Esophagus squamous epithelium (tissue), 5 donors: ENCODE results near the gene CCDC146. TPM values are rescaled to one million over a fixed set of nuclear protein-coding genes. Genes with fewer than 3 reads are reported as not detected.
A peak's percentile ranks its signal among the peaks of the same experiment; 100 is the strongest.
"Not testable (repeated sequence)": the region's sequence is repeated elsewhere in the genome, so short reads cannot be mapped to it uniquely, and the experiment has no call there.

Experiments
- DNase-seq: peaks from one replicate; lab custom pipeline; 2025; lab: John Stamatoyannopoulos, UW
- H3K27ac ChIP-seq, 4 donors: fragments of 200-600 bp; sonication (generic); one replicate each; pipeline ENCODE4 v1.5.1; 2016 to 2019; ENCODE audit warnings: mild to moderate bottlenecking in 1 of 4
- H3K27me3 ChIP-seq, 4 donors: fragments of 200-600 bp; sonication (generic); 1 replicate in 3 of 4; 2 replicates in 1 of 4; pipeline versions ENCODE4 v1.5.1 to v1.6.0; 2017 to 2021; ENCODE audit warnings: antibody characterized with exemption in 1 of 4
- H3K36me3 ChIP-seq, 3 donors: fragments of 200-600 bp; sonication (generic); one replicate each; pipeline ENCODE4 v1.5.1; 2016 to 2019
- H3K4me1 ChIP-seq, 3 donors: fragments of 200-600 bp; sonication (generic); one replicate each; pipeline ENCODE4 v1.5.1; 2017 to 2019
- H3K4me3 ChIP-seq, 4 donors: fragments of 200-600 bp; sonication (generic); 1 replicate in 3 of 4; 2 replicates in 1 of 4; pipeline ENCODE4 v1.5.1; 2016 to 2019; ENCODE audit warnings: mild to moderate bottlenecking in 2 of 4, moderate library complexity in 1 of 4
- H3K9me3 ChIP-seq, 3 donors: fragments of 200-600 bp; sonication (generic); one replicate each; pipeline ENCODE4 v1.5.1; 2016 to 2019
- WGBS, 2 donors: methylation state at CpG; one replicate each; pipeline ENCODE4 v1.1.5; 2018; 5-methylcytosine and 5-hydroxymethylcytosine counted together
- intact Hi-C: fragments of 100-400 bp; cut with DNase I; formaldehyde crosslinking; loops from one replicate; pipeline ENCODE4 v1.15.0; 2022
- total RNA-seq, 4 donors: library from RNA; depleted of rRNA; stranded (reverse); fragments of >200 nt; gene quantifications; one replicate each; pipeline ENCODE4 v1.1.0, GENCODE V29; 2016
- TF ChIP-seq, protein P1 (sequence below), 6 experiments: fragments of 450-650 bp in 4 of 6; fragments of 200-600 bp in 2 of 6; sonication (generic) in 2 of 6; IDR thresholded peaks; one replicate each; pipeline ENCODE4 v1.5.1; 2016 to 2019; ENCODE audit warnings: antibody characterized with exemption in 6 of 6, mild to moderate bottlenecking in 4 of 6, moderate library complexity in 4 of 6
- donor health status: DM: yes; HTN: yes; CAD: no.

The CCDC146 gene, protein sequence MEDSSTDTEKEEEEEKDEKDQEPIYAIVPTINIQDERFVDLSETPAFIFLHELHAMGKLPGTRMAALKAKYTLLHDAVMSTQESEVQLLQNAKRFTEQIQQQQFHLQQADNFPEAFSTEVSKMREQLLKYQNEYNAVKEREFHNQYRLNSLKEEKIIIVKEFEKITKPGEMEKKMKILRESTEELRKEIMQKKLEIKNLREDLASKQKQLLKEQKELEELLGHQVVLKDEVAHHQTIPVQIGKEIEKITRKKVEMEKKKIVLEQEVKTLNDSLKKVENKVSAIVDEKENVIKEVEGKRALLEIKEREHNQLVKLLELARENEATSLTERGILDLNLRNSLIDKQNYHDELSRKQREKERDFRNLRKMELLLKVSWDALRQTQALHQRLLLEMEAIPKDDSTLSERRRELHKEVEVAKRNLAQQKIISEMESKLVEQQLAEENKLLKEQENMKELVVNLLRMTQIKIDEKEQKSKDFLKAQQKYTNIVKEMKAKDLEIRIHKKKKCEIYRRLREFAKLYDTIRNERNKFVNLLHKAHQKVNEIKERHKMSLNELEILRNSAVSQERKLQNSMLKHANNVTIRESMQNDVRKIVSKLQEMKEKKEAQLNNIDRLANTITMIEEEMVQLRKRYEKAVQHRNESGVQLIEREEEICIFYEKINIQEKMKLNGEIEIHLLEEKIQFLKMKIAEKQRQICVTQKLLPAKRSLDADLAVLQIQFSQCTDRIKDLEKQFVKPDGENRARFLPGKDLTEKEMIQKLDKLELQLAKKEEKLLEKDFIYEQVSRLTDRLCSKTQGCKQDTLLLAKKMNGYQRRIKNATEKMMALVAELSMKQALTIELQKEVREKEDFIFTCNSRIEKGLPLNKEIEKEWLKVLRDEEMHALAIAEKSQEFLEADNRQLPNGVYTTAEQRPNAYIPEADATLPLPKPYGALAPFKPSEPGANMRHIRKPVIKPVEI
- 10 to 100 TPM in 1 of 4 donors, 1 to 10 TPM in 3; 4.6 to 25.0 (median 7.6) TPM for total RNA-seq

DNA sequence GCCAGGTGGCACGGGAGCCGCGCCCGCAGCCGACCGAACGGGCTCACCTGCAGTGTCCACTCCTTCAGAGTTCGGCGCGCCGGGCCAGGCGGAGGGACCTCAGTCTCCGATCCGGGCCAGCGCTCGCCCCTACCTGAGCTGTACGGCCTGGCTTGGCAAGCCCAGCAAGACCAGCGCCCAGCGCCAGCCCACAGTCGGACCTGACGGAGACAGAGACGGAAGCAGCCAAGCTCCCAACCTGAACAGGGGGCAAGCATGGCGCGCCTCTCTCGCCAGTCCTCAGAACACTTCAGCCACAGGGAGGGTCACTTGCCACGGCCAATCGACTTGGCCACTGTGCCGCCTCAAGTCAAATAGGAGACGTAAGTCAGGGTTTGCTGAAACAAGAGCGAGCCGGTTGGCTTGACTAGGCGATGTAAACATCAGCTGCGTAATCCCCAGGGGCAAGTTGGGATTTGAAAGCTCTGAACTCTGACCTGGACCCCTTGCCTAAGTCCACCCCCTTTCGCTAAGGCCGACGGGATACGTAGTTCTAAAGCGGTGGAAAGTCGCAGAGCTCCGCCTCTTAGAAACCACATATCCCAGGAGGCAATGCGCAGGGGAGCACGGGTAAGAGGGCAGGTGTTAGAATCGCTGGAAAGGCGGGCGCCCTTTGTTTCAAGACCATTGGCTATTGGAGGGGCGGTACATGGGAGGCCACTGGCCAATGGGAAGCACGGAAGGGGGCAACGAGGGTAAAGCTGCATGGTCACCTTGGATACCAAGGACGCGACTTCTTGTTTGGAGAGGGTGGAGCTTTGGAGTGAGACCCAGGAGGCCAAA is at the start of gene CCDC146:
CCDC146 (plus strand) TSS at position 756 of the 822 bp plus-strand sequence. CDS start 45,054 bp downstream, outside the sequence.
- intact Hi-C loops, H3K9me3 ChIP-seq, H3K27me3 ChIP-seq, H3K36me3 ChIP-seq: not testable (repeated sequence)
- H3K27ac ChIP-seq = peak within 1 kb of the TSS; percentile 77 to 85 (median 81)
- H3K4me1 ChIP-seq = peaks cover 0 to 13% (median 0%) of the 10 kb centered on the region in 3 donors
- 0% methylated on average over 13 to 18 of the region's 50 CpGs for WGBS, 2 donors
- TF ChIP-seq, protein P1, sequence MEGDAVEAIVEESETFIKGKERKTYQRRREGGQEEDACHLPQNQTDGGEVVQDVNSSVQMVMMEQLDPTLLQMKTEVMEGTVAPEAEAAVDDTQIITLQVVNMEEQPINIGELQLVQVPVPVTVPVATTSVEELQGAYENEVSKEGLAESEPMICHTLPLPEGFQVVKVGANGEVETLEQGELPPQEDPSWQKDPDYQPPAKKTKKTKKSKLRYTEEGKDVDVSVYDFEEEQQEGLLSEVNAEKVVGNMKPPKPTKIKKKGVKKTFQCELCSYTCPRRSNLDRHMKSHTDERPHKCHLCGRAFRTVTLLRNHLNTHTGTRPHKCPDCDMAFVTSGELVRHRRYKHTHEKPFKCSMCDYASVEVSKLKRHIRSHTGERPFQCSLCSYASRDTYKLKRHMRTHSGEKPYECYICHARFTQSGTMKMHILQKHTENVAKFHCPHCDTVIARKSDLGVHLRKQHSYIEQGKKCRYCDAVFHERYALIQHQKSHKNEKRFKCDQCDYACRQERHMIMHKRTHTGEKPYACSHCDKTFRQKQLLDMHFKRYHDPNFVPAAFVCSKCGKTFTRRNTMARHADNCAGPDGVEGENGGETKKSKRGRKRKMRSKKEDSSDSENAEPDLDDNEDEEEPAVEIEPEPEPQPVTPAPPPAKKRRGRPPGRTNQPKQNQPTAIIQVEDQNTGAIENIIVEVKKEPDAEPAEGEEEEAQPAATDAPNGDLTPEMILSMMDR (IDR thresholded peaks at IDR 0.05) = peak in 1 of 6 experiments; percentile 17
- peak within 1 kb of the TSS; percentile 46 to 82 (median 68) for H3K4me3 ChIP-seq
- DNase-seq = peak; percentile 96

DNA sequence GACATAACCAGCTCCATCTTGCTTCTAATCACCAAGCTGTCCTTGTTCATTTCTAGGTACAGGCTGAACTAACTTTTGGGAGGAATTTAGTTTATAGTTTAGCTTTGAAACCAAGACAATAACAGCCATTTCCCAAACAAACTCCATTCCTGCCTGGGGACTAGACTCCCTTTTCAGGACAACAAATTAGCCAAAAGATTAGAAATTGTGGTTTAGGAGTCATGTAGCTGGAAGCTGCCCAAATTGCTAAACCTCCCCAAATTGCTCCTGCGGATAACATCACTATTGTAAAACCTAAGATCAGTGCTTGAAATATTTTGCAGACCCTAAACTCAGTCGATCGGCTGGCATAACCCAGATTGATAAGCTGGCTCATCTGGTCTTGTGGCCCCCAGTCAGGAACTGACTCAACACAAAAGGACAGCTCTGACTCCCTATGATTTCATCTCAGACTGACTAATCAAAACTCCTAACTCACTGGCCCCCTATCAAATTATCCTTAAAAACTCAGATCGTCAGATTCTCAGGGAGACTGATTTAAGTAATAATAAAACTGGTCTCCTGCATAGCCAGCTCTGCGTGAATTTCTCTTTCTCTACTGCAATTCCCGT is 47.5 kb upstream of the CCDC146 start:
- DNase-seq, intact Hi-C loops: not testable (repeated sequence)
- 60 to 100% methylated on average over 1 of the region's 6 CpGs for WGBS, 2 donors

DNA sequence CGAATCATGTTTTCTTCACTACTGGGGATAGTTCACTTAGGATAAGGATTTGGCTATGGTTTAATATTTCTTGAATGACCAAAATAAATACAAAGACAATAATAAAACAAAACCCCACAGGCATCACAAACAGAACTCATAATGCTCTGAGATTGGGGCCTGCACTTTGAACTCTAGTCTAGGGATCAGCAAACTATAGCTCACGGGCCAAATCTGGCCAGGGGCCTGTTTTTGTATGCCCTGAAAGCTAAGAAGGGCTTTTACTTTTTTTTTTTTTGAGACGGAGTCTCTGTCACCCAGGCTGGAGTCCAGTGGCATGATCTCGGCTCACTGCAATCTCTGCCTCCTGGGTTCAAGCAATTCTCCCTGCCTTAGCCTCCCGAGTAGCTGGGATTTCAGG is 45.4 kb upstream of the CCDC146 start:
- 91 to 95% methylated on average over 4 to 5 of the region's 5 CpGs for WGBS, 2 donors
- H3K9me3 ChIP-seq, intact Hi-C loops, H3K4me1 ChIP-seq, H3K4me3 ChIP-seq, H3K27me3 ChIP-seq, H3K36me3 ChIP-seq, DNase-seq, H3K27ac ChIP-seq: not testable (repeated sequence)

More for the DNA sequence above, 47.5 kb upstream of the CCDC146 start:
- H3K9me3 ChIP-seq, H3K4me1 ChIP-seq, H3K4me3 ChIP-seq, H3K27ac ChIP-seq, H3K27me3 ChIP-seq: not testable (repeated sequence)
- peaks cover 0 to 16% (median 0%) of the 10 kb centered on the region in 3 donors for H3K36me3 ChIP-seq

DNA sequence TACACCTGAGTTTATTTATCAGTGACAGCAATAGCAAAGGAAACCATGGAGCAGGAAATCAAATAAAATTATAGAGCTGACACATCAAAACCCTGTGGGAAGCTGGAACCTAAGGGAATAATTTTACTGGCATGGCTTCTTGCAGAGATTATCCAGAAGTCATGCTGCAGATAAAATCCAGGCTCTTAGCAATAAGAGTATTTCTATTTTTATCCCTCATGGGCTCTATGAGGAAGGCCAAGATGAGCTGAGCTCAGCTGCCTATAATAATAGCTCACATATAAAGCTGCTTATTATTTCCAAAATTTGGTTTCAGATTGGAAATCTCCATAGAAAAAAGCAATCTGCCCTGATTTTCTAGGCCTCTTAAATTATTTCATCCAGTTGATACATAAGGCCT is 43.3 kb upstream of the CCDC146 start:
- intact Hi-C loops, H3K27me3 ChIP-seq: not testable (repeated sequence)

DNA sequence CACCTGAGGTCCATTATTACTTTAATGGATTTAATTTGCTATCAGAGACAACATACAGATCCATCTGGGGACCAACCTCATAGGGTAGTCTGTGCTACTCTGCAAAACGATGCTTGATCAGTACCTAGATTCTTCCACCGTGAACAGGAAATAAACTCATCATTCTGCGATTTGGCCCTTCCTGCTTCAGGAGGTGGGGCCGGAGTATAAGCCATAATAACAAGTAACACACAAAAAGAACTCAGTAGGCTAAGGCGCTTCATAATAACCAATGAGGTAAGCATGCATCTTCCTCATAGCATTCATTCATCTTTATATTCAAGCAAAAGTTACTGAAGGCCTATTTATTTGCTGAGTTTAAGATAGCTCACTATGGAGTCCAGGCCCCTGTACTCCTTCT is 42.8 kb upstream of the CCDC146 start:
- H3K36me3 ChIP-seq, H3K4me3 ChIP-seq, DNase-seq, H3K27ac ChIP-seq, H3K4me1 ChIP-seq, H3K9me3 ChIP-seq, H3K27me3 ChIP-seq, intact Hi-C loops: not testable (repeated sequence)
- 78% methylated on average over 5 of the region's 5 CpGs; no CpG with 5 or more reads in 1 of the 2 donors for WGBS, 2 donors

More for the DNA sequence above, 43.3 kb upstream of the CCDC146 start:
- H3K4me3 ChIP-seq, H3K4me1 ChIP-seq, H3K27ac ChIP-seq, H3K9me3 ChIP-seq, H3K36me3 ChIP-seq, DNase-seq: not testable (repeated sequence)

DNA sequence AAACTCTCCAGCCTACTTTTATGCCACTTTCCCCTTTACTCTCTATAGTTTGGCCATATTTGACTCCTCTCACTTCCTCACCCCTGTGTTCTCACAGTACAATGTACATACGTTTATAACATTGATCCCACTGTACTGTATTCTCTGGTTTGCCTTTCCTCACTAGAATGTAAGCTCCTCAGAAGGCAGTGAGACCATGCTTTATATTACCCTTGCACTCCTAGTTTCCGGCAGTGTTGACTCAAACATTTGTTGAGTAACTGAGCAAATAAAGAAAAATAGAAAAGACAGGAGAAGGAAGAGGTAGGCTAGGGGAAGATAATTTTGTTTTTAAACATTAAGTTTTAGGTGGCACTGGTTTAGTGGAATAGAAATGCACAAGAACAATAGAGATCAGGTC is 42.2 kb upstream of the CCDC146 start:
- H3K4me3 ChIP-seq, H3K27me3 ChIP-seq, H3K27ac ChIP-seq, H3K9me3 ChIP-seq, H3K4me1 ChIP-seq, H3K36me3 ChIP-seq, DNase-seq, intact Hi-C loops: not testable (repeated sequence)
- 63 to 69% methylated on average over 1 to 2 of the region's 2 CpGs for WGBS, 2 donors

DNA sequence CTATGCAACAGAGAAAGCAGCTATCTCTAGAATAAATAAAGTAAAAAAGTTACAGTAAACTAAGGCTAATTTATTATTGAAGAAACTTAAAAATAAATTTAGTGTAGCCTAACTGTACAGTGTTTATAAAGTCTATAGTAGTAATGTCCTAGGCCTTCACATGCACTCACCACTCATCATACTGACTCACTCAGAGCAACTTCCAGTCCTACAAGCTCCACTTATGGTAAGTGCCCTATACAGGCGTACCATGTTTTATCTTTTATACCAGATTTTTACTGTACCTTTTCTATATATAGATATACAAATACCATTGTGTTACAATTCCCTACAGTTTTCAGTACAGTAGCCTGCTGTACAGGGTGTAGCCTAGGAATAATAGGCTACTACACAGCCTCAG is 40.2 kb upstream of the CCDC146 start:
- DNase-seq, H3K4me1 ChIP-seq, H3K27ac ChIP-seq, H3K36me3 ChIP-seq, intact Hi-C loops, H3K9me3 ChIP-seq, H3K27me3 ChIP-seq, H3K4me3 ChIP-seq: not testable (repeated sequence)
- WGBS, 2 donors = 81 to 100% methylated on average over 1 of the region's 1 CpG

DNA sequence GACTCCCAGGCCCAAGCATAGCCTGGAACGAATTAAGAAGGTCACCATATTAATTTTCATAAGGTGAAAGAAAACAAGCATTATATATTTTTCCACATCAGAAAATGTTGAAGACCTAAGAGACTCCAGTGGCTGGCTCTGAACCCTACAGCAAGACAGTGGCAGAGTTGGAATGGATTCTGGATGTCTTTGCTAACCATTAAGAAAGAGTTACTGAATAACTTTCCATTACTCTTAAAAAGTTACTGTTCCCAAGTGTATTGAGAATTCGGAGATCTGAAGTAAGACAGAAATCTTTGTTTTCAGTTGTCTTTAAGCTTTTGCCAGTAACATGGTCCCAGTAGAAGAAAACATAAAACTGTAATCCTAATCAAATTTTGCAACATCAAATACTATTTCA is 30.1 kb upstream of the CCDC146 start:
- H3K27me3 ChIP-seq = not testable (repeated sequence)
- WGBS, 2 donors = 66 to 67% methylated on average over 2 of the region's 2 CpGs
- peaks cover 0 to 21% (median 0%) of the 10 kb centered on the region in 3 donors for H3K36me3 ChIP-seq

DNA sequence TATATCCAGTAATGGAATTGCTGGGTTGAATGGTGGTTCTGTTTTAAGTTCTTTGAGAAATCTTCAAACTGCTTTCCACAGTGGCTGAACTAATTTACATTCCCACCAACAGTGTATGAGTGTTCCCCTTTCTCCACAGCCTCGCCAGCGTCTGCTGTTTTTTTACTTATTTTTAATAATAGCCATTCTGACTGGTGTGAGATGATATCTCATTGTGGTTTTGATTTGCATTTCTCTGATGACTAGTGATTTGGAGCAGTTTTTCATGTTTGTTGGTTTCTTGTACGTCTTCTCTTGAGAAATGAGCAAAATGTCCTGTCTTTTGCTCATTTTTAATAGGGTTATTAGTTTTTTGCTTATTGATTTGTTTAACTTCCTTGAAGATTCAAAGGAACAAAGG is 21.9 kb upstream of the CCDC146 start:
- DNase-seq, H3K27me3 ChIP-seq: not testable (repeated sequence)
- 100% methylated on average over 2 of the region's 3 CpGs for WGBS, 2 donors

More for the DNA sequence above, 30.1 kb upstream of the CCDC146 start:
- H3K27ac ChIP-seq, H3K9me3 ChIP-seq, H3K4me1 ChIP-seq, H3K4me3 ChIP-seq, intact Hi-C loops, DNase-seq: not testable (repeated sequence)

DNA sequence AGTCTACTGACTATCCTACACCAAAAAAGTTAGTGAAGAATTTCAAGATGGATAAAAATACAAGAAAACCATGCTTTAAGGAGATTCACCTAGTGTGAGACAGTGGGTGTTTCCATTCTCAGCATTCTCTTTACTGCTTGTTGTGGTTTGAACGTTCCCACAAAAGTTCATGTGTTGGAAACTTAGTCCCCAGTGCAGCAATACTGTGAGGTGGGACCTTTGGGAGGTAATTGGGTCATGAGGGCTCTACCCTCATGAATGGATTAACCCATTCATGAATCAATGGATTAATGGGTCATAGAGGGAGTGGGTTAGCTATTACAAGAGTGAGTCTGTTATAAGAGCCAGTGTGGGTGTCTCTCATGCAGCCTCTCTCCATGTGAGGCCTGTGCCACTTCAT is 21.2 kb upstream of the CCDC146 start:
- H3K27ac ChIP-seq, H3K4me1 ChIP-seq, DNase-seq, H3K4me3 ChIP-seq, H3K27me3 ChIP-seq, H3K9me3 ChIP-seq, H3K36me3 ChIP-seq, intact Hi-C loops: not testable (repeated sequence)
- WGBS, 2 donors = 69% methylated on average over 1 of the region's 1 CpG; no CpG with 5 or more reads in 1 of the 2 donors

More for the DNA sequence above, 21.9 kb upstream of the CCDC146 start:
- H3K4me3 ChIP-seq, H3K27ac ChIP-seq, H3K36me3 ChIP-seq, H3K9me3 ChIP-seq, intact Hi-C loops, H3K4me1 ChIP-seq: not testable (repeated sequence)
